HG03196 (cell line): ENCODE results near the gene ARMC5.
"Not testable (repeated sequence)": the region's sequence is repeated elsewhere in the genome, so short reads cannot be mapped to it uniquely, and the experiment has no call there.

Experiments
- ATAC-seq: cut with Tn5 transposase; IDR thresholded peaks from one replicate; pipeline ENCODE4 v1.9.1; 2021; ENCODE audit not compliant: unreplicated experiment

Gene ARMC5

GRCh38 chr16:31476303-31477219, 17.3 kb downstream of the ARMC5 start:
- no peak for ATAC-seq

- no peak for ATAC-seq
These were observed 18.2 kb downstream of the ARMC5 start for GRCh38 chr16:31477220-31478216.

- no peak for ATAC-seq
These were observed 19.7 kb downstream of the ARMC5 start for GRCh38 chr16:31478956-31479355.

- no peak for ATAC-seq
These were observed 20.4 kb downstream of the ARMC5 start for GRCh38 chr16:31479751-31480150.

- no peak for ATAC-seq
These were observed 21.7 kb downstream of the ARMC5 start for GRCh38 chr16:31480851-31481536.

GRCh38 chr16:31483081-31483480, 23.8 kb downstream of the ARMC5 start, which contains the start of gene SLC5A2:
Gene SLC5A2 (plus strand): TSS chr16:31483123. CDS start chr16:31483137, 14 bp downstream.
- ATAC-seq, result no peak

- not testable (repeated sequence) for ATAC-seq
These were observed 24.7 kb downstream of the ARMC5 start for GRCh38 chr16:31484048-31484447.

GRCh38 chr16:31484491-31485171, 25.3 kb downstream of the ARMC5 start:
- no peak for ATAC-seq

GRCh38 chr16:31485571-31485970, 26.3 kb downstream of the ARMC5 start:
- no peak for ATAC-seq

GRCh38 chr16:31486045-31486444, 26.7 kb downstream of the ARMC5 start:
- ATAC-seq, result no peak

GRCh38 chr16:31487071-31487719, 27.9 kb downstream of the ARMC5 start:
- no peak for ATAC-seq

GRCh38 chr16:31487720-31488467, 28.6 kb downstream of the ARMC5 start:
- peak; percentile 66 for ATAC-seq

GRCh38 chr16:31488468-31489297, 29.4 kb downstream of the ARMC5 start:
- ATAC-seq, result no peak

GRCh38 chr16:31489298-31489564, 29.9 kb downstream of the ARMC5 start:
- ATAC-seq, result no peak

- ATAC-seq, result no peak
These were observed 30.6 kb downstream of the ARMC5 start for GRCh38 chr16:31489616-31490584.

- ATAC-seq, result no peak
These were observed 32.6 kb downstream of the ARMC5 start for GRCh38 chr16:31491778-31492418.
